Mesodermal cell (in vitro differentiated cells): Measurements from ENCODE around the gene UNK.
"Not testable (repeated sequence)": the region's sequence is repeated elsewhere in the genome, so short reads cannot be mapped to it uniquely, and the experiment has no call there.

Experiments used
- H3K27ac ChIP-seq: 2 replicates; pipeline ENCODE4 v1.7.0; 2013; ENCODE audit warnings: mild to moderate bottlenecking, low read depth, low read length, moderate library complexity; ENCODE audit not compliant: severe bottlenecking
- H3K36me3 ChIP-seq: 2 replicates; pipeline ENCODE4 v1.7.1; 2013; ENCODE audit warnings: mild to moderate bottlenecking, low read length, moderate library complexity; ENCODE audit not compliant: control insufficient read depth, insufficient read depth
- H3K4me1 ChIP-seq: one replicate; pipeline ENCODE4 v1.7.1; 2013; ENCODE audit warnings: mild to moderate bottlenecking, low read length; ENCODE audit not compliant: insufficient read depth, control insufficient read depth, poor library complexity, severe bottlenecking
- H3K4me3 ChIP-seq: 2 replicates; pipeline ENCODE4 v1.7.0; 2013; ENCODE audit warnings: low read length, control low read depth, mild to moderate bottlenecking; ENCODE audit not compliant: insufficient read depth, poor library complexity, severe bottlenecking; ENCODE audit errors: extremely low read depth
- H3K9me3 ChIP-seq: 2 replicates; pipeline ENCODE4 v1.7.1; 2013; ENCODE audit warnings: mild to moderate bottlenecking, low read length, moderate library complexity; ENCODE audit not compliant: control insufficient read depth
- WGBS, 2 experiments: methylation state at CpG; one replicate each; pipeline ENCODE4 v1.1.5; 2013; ENCODE audit warnings: missing lambda C conversion rate in 2 of 2; ENCODE audit not compliant: insufficient coverage in 2 of 2; 5-methylcytosine and 5-hydroxymethylcytosine counted together

The UNK gene

GRCh38 chr17:75870228-75870627 lies 85.6 kb downstream of the UNK start:
- not testable (repeated sequence) for H3K27ac ChIP-seq, H3K36me3 ChIP-seq, H3K9me3 ChIP-seq, H3K4me3 ChIP-seq
- 84 to 86% methylated on average over 6 to 8 of the region's 10 CpGs for WGBS, 2 experiments
- peaks cover 14% of the 10 kb centered on the region for H3K4me1 ChIP-seq

GRCh38 chr17:75872434-75873351 lies 88.1 kb downstream of the UNK start:
- peaks cover 29% of the 10 kb centered on the region for H3K4me1 ChIP-seq
- peak overlapping the region; percentile 81 for H3K27ac ChIP-seq
- WGBS, 2 experiments: 81 to 83% methylated on average over 9 to 13 of the region's 13 CpGs
- no peaks in the 10 kb centered on the region for H3K9me3 ChIP-seq
- H3K36me3 ChIP-seq: peaks cover 14% of the 10 kb centered on the region
- no peak overlapping the region for H3K4me3 ChIP-seq

- no peak overlapping the region for H3K4me3 ChIP-seq
- H3K27ac ChIP-seq: no peak overlapping the region
- 93 to 96% methylated on average over 6 to 8 of the region's 11 CpGs for WGBS, 2 experiments
- H3K36me3 ChIP-seq: peaks cover 14% of the 10 kb centered on the region
- no peaks in the 10 kb centered on the region for H3K9me3 ChIP-seq
- H3K4me1 ChIP-seq: peaks cover 29% of the 10 kb centered on the region
Measured at GRCh38 chr17:75873587-75874322, 89.1 kb downstream of the UNK start.

- 94 to 95% methylated on average over 28 to 32 of the region's 38 CpGs for WGBS, 2 experiments
- peaks cover 25% of the 10 kb centered on the region for H3K4me1 ChIP-seq
Measured at GRCh38 chr17:75874323-75875181, 89.9 kb downstream of the UNK start.

More at GRCh38 chr17:75874323-75875181, 89.9 kb downstream of the UNK start:
- Histone ChIP-seq H3K36me3 (peaks cover 14% of the 10 kb centered on the region), H3K9me3 (no peaks in the 10 kb centered on the region), H3K4me3 (no peak overlapping the region), H3K27ac (no peak overlapping the region)
